NCI-H2081 (cell line): ENCODE data around the gene OSBPL1A.

Experiments
- DNase-seq, 2 experiments: peaks; one replicate each; lab custom pipeline; 2025; lab: John Stamatoyannopoulos, UW

The OSBPL1A gene

GRCh38 chr18:24267878-24268277, 129.7 kb downstream of the OSBPL1A start:
- DNase-seq, result no peak

- DNase-seq, result no peak
Measured at GRCh38 chr18:24266131-24266530, 131.5 kb downstream of the OSBPL1A start.

GRCh38 chr18:24265502-24266064, 132.0 kb downstream of the OSBPL1A start:
- no peak for DNase-seq

- no peak for DNase-seq
Measured at GRCh38 chr18:24263050-24263449, 134.6 kb downstream of the OSBPL1A start.

GRCh38 chr18:24262087-24262486, 135.5 kb downstream of the OSBPL1A start:
- DNase-seq, result no peak

GRCh38 chr18:24259869-24260641, 137.6 kb downstream of the OSBPL1A start:
- DNase-seq, result no peak

- DNase-seq, result no peak
Measured at GRCh38 chr18:24254071-24254470, 143.6 kb downstream of the OSBPL1A start.

GRCh38 chr18:24249716-24250115, 147.9 kb downstream of the OSBPL1A start:
- no peak for DNase-seq

GRCh38 chr18:24248359-24248758, 149.3 kb downstream of the OSBPL1A start:
- no peak for DNase-seq

- DNase-seq, result no peak
Measured at GRCh38 chr18:24246143-24246542, 151.5 kb downstream of the OSBPL1A start.

GRCh38 chr18:24244698-24245097, 152.9 kb downstream of the OSBPL1A start:
- DNase-seq, result no peak

- DNase-seq, result no peak
Measured at GRCh38 chr18:24243677-24244076, 153.9 kb downstream of the OSBPL1A start.

GRCh38 chr18:24239341-24239740, 158.3 kb downstream of the OSBPL1A start:
- DNase-seq, result no peak

- no peak for DNase-seq
Measured at GRCh38 chr18:24238387-24238786, 159.2 kb downstream of the OSBPL1A start.

GRCh38 chr18:24234850-24235418, 162.7 kb downstream of the OSBPL1A start:
- DNase-seq, result no peak

- DNase-seq, result no peak
Measured at GRCh38 chr18:24234330-24234729, 163.3 kb downstream of the OSBPL1A start.

- no peak for DNase-seq
Measured at GRCh38 chr18:24232800-24233199, 164.8 kb downstream of the OSBPL1A start.

GRCh38 chr18:24231773-24232735, 165.6 kb downstream of the OSBPL1A start:
- no peak for DNase-seq

- no peak for DNase-seq
Measured at GRCh38 chr18:24230766-24231165, 166.9 kb downstream of the OSBPL1A start.

GRCh38 chr18:24228667-24229041, 169.0 kb downstream of the OSBPL1A start:
- no peak for DNase-seq

- no peak for DNase-seq
Measured at GRCh38 chr18:24227977-24228666, 169.5 kb downstream of the OSBPL1A start.

- DNase-seq, result no peak
Measured at GRCh38 chr18:24220318-24220688, 177.3 kb downstream of the OSBPL1A start.
